GM19043 (cell line): ENCODE results near the gene POLA1.
"Not testable (repeated sequence)": the region's sequence is repeated elsewhere in the genome, so short reads cannot be mapped to it uniquely, and the experiment has no call there.

ENCODE experiments used
- ATAC-seq: cut with Tn5 transposase; IDR thresholded peaks from one replicate; pipeline ENCODE4 v1.9.1; 2021; ENCODE audit warnings: low read depth; ENCODE audit not compliant: unreplicated experiment

The POLA1 gene

DNA sequence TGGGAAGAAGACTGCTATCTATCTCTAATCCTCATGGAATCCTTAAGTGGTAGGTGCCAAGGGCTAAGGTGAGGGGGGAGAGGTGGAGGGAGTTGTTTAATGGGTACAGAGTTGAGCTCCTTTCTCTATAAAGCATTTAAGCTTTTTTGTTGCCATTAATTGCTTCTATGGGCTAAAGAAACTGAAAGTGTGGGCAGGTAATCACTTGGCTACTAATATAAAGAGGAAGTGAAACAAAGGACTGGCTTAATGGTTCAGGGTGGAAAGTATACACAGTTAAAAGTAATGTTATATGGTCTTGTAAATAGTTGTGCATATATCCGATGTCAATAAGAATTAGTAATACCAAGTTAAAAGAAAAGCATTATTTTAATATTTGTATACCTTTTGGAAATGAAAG is 83.9 kb downstream of the POLA1 start:
- peak; percentile 97 for ATAC-seq

GRCh38 chrX:24782011-24782410 is 88.3 kb downstream of the POLA1 start:
- ATAC-seq = no peak

GRCh38 chrX:24789047-24789446 is 95.3 kb downstream of the POLA1 start:
- no peak for ATAC-seq

DNA sequence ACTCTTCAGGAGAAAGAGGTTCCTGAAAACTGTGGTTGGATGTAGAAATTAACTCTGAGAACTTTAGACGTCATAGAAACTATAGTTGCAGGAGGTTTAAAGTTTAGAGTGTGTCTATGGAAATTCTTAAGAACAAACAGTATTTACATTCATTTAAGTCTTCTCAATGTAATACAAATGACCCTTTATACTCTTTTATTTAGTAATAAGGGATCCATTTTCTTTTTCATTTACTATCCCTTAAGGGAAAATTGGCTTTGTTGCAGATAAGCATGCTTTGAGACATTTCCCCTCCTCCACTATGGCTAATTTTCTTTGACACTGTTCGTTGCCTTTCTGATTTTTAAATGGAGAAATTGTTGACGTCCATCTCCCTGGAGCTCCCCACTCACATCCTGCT is 96.4 kb downstream of the POLA1 start:
- ATAC-seq = no peak

DNA sequence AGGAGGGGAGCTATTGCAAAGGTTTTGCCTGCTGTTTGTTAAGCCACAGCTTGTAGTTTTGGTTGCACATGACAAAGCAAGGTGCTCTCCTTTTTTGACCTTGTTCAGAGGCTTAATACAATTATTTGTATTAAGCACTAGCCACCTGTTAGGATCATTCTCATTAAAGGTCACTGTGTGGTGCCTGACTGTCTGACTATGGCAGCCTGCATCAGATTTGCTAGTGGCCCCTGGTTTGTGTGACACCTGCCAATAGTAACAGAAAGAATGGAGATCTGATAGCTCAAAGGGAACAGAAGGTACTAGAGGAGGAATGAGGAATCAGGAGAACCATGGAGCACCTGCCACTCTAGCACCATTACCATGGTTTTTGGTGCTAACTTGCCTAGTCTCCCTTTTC is 102.5 kb downstream of the POLA1 start:
- ATAC-seq = no peak

GRCh38 chrX:24799078-24799477 is 105.4 kb downstream of the POLA1 start:
- ATAC-seq = no peak

DNA sequence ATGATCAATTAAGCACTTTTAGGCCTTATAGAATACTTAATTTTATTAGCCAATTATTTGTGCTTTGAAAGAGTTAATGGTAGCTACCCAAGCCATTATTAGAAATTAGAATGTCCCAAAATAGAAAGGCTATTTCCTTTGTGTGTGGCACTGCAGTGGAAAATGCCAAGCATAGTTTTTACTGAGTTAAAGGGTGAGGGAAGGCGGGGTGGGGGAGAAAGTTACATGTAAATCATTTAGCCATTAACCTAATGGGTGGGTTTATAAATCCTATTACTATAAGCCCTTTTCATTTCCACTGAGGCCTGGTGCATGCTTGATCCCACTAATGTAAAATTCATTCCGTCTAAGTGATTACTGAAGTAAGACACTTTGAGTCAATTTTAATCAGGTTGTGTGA is 105.8 kb downstream of the POLA1 start:
- ATAC-seq = no peak

- ATAC-seq = no peak
Observed at GRCh38 chrX:24805201-24805600, 111.5 kb downstream of the POLA1 start.

DNA sequence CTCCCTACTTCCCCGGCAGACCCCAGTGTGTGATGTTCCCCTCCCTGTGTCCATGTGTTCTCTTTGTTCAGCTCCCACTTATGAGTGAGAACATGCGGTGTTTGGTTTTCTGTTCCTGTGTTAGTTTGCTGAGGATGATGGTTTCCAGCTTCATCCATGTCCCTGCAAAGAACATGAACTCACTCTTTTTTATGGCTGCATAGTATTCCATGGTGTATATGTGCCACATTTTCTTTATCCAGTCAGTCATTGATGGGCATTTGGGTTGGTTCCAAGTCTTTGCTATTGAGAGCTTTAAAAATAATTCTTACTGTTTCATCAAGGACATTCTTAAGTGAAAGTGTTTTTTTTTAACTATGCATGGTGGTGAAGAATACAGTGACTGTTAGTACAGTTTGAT is 126.1 kb downstream of the POLA1 start:
- not testable (repeated sequence) for ATAC-seq

GRCh38 chrX:24828147-24828546 is 134.4 kb downstream of the POLA1 start:
- no peak for ATAC-seq

DNA sequence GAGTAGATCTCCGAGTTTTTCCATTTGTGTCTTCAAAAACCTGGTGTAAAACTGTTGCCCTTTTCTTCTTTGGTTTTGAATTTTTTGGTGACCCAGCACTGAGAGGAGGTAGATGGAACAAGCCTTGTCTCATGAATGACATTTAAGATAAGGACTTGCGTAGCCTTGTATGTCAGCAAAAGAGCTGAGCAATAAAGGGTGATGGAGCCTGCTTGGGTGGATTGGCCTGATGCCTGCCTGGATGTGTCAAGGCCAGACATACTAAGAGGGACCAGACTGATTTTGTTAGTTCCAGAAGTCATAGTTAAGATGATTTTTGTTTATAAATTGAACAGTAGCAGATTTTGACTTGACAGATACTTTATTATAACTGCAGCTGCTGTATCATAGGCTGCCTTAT is 134.9 kb downstream of the POLA1 start:
- no peak for ATAC-seq

GRCh38 chrX:24833695-24834094 is 140.0 kb downstream of the POLA1 start:
- ATAC-seq = no peak

- no peak for ATAC-seq
Observed at GRCh38 chrX:24837966-24838365, 144.2 kb downstream of the POLA1 start.

- ATAC-seq = no peak
Observed at GRCh38 chrX:24838629-24839028, 144.9 kb downstream of the POLA1 start.

DNA sequence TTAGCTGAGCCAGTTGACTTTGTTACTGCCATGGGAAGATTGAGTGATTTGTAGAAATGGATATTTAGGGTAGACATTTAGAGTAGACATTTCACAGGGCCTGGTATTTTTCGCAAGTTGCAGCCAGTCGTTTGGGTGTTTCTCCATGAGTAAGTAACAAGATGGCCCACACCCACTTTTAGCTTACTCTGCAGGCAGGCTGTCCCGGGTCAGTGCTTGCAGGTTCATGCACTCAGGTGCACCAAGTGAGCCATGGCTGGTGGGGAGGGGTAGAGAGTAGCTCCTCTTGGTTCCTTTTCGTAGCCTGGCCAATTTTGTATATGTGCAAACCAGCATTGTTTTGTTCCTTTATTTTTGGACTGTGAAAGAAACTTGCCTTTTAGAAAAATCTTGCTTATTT is 145.6 kb downstream of the POLA1 start:
- no peak for ATAC-seq

GRCh38 chrX:24842486-24842885 is 148.8 kb downstream of the POLA1 start:
- no peak for ATAC-seq

GRCh38 chrX:24846550-24847150 is 152.9 kb downstream of the POLA1 start:
- ATAC-seq = no peak

DNA sequence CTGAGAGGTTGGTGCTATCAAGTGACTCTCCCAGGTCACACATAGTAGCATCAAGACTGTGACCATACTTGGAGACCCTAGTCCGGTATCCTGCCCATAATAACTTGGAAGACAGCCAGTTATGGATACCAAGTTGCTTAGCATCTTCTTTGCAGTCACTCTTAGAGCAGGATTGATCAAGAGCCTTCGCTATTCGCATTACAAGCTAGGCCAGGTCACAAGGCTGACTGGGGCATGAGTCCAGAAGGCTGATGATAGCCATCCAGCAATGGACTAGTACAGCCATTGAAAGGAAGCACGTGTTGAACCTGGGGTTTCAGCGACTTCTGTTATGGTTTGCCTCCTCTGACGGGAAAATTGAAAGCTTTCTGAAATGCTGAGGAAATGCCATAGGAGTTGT is 157.6 kb downstream of the POLA1 start:
- no peak for ATAC-seq

GRCh38 chrX:24851780-24852179 is 158.1 kb downstream of the POLA1 start:
- ATAC-seq = no peak

GRCh38 chrX:24858004-24858746 is 164.5 kb downstream of the POLA1 start:
- ATAC-seq = no peak

DNA sequence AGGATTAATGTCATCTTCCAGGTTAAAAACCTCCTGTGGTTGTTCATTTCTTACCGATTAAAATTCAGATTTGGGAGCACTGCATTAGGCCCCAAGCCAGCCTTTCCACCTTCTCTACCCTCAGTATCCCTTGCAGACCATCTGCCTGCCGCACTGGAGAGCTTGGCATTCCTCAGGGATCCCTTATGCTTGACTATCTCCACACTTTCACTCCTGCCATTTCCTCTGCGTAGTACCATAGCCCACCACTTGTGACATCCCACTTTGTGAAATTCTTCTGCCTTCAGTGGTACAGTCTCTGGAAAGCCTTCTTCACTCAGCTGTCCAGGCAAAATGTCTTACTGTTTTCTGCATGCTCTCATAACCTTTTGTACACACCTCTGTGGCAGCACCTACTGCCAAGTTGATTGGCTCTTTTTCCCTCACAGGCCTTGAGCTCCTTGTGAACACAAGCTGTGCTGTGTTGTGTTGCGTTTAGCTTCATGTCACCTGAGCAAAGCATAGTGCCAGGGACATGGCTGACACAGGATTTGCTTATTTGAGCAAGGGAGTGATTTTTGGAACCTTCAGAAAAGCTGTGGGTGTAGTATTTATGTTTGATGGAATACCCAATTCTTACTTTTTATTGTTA is 165.6 kb downstream of the POLA1 start:
- ATAC-seq = no peak

GRCh38 chrX:24860140-24860539 is 166.4 kb downstream of the POLA1 start:
- ATAC-seq = no peak
